Measurements from ENCODE around the gene ZNF583.

ZNF583 gene

GRCh38 chr19:56403764-56404704 lies at the start of gene ZNF583:
TSS of gene ZNF583 (plus strand) at chr19:56404332. CDS start at chr19:56407115, 2,783 bp downstream.
- DNase-seq = peak; percentile 64 to 74

GRCh38 chr19:56355517-56355916 lies 48.6 kb upstream of the ZNF583 start:
- DNase-seq = no peak

GRCh38 chr19:56356944-56357343 lies 47.2 kb upstream of the ZNF583 start:
- DNase-seq = no peak

- DNase-seq = no peak
Measured at GRCh38 chr19:56360841-56361240, 43.3 kb upstream of the ZNF583 start.

GRCh38 chr19:56367829-56368711 lies 36.1 kb upstream of the ZNF583 start:
- no peak for DNase-seq

- DNase-seq = no peak
Measured at GRCh38 chr19:56369886-56370676, 34.1 kb upstream of the ZNF583 start.

- DNase-seq = no peak
Measured at GRCh38 chr19:56372281-56372680, 31.9 kb upstream of the ZNF583 start.

- DNase-seq = no peak
Measured at GRCh38 chr19:56377105-56377924, 26.8 kb upstream of the ZNF583 start.

- no peak for DNase-seq
Measured at GRCh38 chr19:56383826-56384605, 20.1 kb upstream of the ZNF583 start.

GRCh38 chr19:56393119-56394012 lies 10.8 kb upstream of the ZNF583 start, which contains the start of gene ZNF582:
TSS of gene ZNF582 (minus strand) at chr19:56393534. CDS start at chr19:56391752, 1,782 bp downstream.
- DNase-seq = peak; percentile 87 to 94

GRCh38 chr19:56398809-56399208 lies 5.3 kb upstream of the ZNF583 start:
- no peak for DNase-seq

GRCh38 chr19:56400485-56400884 lies 3.6 kb upstream of the ZNF583 start:
- DNase-seq = no peak

GRCh38 chr19:56403261-56403660 lies 871 bp upstream of the ZNF583 start:
- DNase-seq = no peak

GRCh38 chr19:56404705-56405056 lies 549 bp downstream of the ZNF583 start:
- no peak for DNase-seq

- DNase-seq = no peak
Measured at GRCh38 chr19:56405062-56405461, 930 bp downstream of the ZNF583 start.

GRCh38 chr19:56423276-56423984 lies 19.3 kb downstream of the ZNF583 start:
- no peak for DNase-seq

- DNase-seq = no peak
Measured at GRCh38 chr19:56423985-56424353, 19.8 kb downstream of the ZNF583 start.

- no peak for DNase-seq
Measured at GRCh38 chr19:56441206-56441792, 37.2 kb downstream of the ZNF583 start.

- DNase-seq = no peak
Measured at GRCh38 chr19:56474308-56474707, 70.2 kb downstream of the ZNF583 start.
